Measurements from ENCODE around the gene MTMR1.

The MTMR1 gene

DNA sequence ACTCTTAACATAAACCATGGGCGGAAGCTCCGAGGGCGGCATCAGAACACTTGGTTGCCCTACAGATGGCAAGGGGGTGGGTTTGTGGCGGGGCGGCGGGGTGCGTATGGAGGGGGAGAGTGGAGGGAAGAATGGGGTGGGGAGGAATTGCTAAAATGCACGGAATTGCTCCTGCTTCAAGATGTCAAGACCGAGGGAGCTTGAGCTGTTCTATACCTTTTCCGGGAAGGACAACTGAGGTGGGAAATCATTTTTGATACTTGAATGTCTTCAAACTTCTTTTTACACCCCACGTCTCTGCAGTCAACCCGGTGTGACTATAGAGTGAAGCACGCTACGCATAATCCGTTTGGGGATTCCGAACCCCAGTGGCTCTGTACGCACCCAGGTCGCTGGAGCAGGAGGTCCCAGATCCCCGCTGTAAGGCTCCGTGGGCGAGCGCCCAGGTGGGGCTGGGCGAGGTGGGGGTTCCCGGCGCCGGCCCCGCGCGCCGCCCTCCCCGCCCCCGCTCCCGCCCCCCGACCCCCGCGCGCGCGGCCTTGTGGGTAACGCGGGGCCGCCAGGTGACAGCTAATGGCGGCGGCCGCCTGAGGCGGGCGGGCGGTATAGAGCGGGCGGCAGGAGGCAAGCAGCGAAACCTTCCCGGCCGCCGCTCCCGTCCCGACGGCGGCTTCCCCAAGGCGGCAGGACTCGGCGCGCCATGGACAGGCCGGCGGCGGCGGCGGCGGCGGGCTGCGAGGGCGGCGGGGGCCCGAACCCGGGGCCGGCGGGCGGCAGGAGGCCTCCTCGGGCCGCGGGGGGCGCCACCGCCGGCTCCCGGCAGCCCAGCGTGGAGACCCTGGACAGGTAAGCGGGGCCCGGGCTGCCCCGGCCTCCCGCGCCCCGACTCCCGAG, at the start of gene MTMR1:
TSS of gene MTMR1 (plus strand) at position 566 of the 894 bp plus-strand sequence. CDS start at position 701, 135 bp downstream.
- peak; percentile 51 to 52 for DNase-seq

DNA sequence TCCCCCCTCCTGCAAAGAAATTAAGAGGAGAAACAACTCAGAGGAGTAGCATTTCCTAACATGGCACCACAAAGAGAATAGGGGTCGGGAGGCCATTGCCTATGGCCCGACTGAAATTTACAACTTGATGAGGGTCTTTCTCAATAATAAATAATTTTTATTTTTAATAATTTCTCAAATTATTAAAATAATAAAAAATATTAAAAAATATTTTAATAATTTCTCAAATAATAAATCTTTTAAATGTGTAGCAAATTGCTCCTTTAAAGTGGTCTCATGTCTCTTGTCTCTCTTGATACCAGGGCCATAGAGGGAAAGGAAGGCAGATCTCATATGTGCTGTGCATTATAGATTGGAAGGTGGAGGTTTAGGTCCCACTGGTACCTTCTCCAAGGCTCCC, 49.2 kb upstream of the MTMR1 start:
- DNase-seq = no peak

DNA sequence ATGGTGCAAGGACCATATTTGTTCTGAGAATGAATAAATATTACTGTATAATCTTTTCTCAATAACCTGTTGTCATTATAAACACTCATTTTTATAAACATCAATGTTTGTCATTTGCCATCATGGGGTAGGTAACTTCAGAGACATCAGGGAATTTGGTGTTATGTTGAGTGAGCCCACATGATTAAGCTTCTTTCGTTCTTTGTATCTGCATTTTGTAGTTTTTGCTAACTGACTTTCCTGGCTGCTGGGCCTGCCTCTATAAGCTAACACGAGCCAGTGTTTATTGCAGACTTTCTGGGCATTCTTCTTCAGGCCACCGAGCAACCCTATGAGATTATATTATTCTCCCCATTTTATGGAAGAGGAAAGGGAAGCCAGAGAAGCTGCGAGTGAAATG, 48.8 kb upstream of the MTMR1 start:
- DNase-seq = no peak

DNA sequence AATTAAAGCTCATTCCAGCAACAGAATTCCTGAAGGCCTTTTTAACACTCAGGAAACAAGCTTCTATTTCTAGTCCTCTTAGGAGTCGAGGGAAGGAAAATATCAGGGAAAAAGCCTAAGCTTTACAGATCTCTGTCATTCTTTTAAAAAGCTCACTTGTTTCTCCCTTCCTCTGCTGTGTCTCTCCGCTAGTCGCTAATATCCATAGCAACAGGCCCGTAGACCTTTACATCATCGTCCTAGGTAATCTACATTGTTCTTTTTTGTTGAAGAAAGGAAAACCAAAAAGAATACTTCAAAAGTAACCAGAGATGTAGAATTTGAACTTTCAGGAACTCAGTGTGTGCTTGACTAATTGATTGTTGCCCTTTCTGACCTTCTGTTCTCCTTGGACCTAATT, 45.9 kb upstream of the MTMR1 start:
- no peak for DNase-seq

DNA sequence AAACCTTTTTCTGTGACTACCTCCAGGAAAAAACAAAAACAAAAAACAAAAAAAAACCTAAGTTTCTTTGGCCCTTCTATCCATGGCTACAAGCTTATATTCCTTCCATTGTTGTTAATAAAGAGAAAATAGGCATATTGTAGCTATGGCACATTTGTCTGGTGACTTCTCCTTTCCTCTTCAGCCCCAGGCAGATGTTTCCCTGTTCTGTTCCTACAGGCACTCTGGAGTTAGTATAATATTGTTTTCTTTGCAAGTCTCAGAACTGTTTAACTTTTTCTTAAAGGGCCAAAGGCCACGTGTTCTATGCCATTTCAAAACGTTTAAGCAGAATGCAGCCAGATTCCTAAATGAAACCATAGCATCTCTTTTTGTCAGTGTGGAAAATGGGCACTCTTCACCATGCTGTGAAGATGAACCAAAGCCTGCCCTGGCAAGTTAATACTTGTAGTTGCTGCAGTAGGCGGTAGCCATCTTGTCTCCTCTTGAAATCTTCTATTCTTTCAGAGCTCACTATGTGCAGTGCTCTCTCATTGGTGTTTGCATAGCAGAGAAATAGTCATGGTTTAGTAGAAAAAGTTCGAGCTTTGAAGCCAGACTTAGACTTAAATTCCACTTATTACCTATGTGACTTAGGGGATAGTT, 44.8 kb upstream of the MTMR1 start:
- no peak for DNase-seq

DNA sequence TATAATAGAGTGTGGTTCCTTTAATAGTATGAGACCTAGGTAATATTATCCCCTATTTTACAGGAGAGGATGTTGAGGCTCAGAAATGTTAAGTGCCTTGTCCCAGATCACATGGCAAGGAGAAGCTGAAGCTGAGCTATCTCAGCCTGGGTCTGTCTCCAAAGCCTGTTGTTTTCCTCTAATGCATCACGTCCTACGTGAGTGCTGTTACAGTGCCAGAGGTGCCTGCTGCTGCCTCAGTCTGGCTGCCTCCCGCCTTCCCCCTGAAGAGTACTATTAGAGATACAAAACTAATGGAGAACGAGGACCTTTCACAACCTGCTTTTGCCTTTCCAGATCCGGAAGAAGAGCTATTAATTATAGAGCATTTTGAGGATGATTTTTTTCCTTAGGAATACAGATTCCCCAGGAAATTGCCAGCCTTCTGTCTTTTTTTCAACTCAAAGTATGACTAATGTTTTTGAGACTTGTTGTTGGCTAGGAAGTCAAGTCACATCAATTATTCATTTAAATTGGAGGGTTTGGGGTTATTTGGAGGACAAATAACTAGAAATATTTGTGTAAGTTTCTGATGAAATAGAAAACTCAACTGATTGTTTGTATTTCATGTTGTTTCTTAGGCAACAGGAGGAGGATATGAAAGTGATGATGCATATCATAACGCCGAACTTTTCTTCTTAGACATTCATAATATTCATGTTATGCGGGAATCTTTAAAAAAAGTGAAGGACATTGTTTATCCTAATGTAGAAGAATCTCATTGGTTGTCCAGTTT, 43.9 kb upstream of the MTMR1 start:
- DNase-seq = no peak

DNA sequence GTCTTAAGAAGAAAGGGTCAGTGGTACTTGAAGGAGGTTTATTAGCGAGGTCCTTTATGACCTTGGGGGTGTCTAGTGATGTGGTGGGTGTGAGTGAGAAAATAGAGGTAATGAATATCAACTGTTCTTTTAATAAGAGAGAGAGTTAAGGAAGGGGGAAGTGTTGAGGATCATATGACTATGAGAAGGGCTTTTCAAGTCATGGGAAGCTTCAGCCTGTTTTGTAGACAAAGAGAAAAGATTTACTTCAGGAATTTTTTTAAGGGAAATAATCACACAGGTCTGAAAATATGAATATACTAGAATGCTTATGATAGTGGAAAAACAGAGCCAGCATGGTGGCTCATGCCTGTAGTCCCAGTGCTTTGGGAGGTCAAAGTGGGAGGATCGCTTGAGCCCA, 41.3 kb upstream of the MTMR1 start:
- DNase-seq = no peak

DNA sequence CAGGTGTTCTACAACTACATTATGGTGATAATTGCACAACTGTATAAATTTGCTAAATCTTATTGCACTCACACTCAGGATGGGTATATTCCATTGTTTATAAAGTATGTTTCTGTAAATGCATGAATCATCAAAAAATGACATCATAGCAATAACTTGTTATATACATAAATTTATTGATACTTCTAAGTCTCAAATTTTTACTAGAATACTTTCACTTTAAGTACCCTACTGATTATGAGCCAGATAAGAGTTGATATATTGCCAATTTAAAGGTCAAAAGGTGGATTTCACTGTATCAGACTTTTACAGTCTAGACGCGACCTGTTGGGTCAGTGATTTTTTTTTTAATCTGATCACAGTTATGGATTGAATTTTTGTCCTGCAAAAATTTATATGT, 37.4 kb upstream of the MTMR1 start:
- no peak for DNase-seq

DNA sequence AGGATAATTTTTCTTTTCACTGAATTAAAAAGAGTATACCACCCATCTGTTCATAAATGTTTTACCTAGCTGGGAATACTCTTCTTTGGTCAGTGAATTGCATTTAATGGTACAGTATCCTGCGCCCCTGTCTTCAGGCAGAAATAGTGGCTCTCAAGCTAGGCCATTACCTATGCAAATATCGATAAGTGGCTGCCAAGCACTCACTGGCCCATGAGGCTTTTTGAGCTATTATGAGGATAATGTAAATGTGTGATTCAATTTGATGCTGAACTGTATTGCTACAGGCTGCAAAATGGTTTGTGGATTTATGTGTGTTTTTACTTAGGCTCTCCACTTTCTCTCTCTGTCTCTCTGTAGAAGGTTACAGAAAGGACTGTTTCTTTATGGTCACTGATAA, 30.1 kb upstream of the MTMR1 start:
- DNase-seq = no peak

DNA sequence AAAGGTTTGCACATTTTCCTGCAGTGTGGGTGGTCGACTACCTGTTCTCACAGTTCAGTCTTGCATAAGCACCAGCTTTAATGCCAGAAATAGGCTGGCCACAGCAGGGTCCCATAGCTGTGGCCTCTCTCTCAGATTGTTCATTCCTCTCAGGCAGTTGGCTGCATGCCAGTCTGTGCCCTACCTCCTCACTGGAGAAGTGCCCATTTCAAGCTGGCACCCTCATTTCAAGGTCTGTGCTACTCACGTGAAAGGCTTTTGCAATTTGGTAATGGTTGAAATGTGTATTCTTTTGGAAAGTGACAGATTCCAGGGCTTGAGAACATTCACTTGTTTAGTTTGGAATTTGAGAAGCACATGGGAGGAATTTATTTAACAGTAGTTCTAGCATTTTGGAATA, 28.9 kb upstream of the MTMR1 start:
- no peak for DNase-seq

DNA sequence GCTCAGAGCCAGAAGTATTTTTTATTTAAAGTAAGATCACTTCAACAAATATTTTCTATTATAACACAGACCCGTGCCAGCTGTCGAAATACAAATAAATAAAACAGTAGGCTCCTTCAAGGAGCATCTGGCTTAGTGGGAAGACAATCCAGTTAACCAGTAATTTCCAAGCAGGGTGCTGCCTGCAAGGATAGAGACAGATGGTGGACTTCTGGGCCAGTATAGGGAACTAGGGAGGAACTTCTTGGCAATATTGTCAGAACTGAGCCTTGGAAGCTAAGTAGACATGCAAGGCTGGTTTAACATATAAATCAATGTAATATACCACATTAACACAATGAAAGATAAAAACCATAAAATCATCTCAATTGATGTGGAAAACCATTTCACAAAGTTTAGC, 17.0 kb upstream of the MTMR1 start:
- no peak for DNase-seq

DNA sequence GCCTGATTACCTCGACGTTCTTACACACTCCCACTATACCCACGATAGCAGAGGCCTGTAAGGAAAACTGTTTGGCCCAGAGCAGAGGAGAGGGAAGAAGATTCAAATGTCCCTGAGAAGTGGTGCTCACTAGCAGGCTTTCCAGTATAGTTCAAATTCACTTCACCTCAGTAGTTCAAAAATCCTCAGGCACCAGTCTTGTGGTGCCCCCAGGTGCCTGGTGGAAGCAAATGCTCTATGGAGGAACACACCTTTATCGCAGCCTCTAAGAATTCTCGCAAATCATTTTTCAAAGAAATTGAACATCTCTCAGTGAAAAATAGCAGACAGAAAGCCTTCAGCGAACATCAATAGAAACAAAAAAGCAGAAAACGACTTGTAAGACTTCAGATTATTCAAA, 12.2 kb upstream of the MTMR1 start:
- no peak for DNase-seq

DNA sequence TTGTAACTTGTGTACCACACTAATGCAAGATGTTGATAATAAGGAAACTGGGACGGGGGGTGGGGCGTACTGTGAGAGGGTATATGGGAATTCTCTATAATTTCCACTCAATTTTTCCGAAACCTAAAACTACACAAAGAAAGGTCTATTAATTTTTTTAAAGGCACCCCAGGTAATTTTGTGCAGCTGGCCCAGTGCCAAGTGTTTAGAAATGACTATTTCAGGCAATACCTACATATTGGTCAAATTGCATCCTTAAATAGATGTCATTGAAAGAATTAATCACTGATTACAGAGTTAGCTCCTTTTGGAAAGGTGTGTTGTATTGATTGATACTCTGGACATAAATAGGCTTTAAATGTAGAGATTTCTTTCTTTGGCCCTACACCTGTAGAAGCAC, 10.1 kb upstream of the MTMR1 start:
- DNase-seq = no peak

DNA sequence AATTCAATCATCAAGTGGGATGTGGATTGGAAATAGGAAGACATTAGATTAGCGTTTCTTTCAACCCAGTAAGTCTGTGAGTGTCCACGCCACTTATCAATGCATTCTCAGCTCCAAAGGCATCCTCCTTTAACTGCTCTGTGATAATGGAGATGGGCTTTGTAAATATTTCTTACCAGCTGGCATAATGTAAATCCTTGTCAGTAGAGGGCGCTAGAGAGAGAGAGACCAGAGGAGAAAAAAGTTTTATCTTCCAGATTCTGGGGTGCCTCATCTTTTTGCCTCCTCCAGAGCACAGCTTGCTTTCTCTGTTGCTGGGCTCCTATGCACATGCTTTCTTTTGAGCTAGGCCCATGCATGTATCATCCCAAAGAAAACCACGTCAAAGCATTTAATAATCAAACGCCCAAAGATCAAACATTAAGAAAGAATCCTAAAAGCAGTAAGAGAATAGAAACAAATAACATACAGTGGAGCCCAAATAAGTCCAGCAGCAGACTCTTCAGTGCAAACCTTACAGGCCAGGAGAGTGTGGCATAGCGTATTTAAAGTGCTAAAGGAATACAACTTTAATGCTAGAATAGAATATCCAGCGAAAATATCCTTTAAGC, 9.6 kb upstream of the MTMR1 start:
- DNase-seq = no peak

DNA sequence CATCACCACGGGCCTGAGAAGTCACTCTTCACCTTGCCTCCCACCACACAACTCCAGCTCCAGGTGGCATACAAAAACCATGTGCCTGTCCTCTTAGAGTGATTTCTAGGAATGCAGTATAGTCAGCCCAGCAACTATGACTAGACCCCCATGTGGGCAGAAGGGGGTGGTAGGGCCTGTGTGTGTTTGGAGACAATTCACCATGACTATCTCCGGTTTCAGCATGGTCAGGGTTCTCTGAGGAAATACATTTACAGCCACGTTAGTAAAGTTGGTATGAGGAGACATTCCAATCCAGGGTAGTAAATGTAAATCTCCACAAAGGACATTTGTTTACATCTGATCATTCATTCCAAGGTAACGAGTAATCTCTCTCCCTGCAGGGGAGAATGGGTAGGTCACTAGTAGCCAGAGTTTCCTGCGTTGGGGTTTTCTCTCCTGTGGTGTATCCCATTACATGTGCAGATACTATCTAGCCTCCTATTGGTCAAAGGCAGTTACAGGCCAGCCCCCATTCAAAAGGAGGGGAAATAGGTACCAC, 4.2 kb upstream of the MTMR1 start:
- no peak for DNase-seq

DNA sequence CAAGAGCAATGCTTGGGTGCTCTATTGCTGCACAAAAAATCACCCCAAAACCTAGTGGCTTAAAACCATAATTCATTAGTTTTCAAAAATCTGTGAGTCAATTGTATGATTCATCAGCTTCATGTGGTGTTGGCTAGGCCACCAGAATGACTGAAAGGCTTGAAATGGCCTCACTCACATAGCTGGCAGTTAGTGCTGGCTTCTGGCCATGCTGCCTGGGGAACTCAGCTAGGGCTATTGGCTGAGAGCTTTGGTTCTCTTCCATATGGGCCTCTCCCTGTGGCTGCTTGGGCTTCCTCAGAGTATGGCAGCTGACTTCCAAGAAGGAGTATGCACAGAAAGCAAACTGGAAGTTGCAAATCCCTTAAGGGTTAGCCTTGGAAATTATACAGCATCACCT, 3.1 kb upstream of the MTMR1 start:
- peak in 1 of 2 donors; percentile 8 for DNase-seq

DNA sequence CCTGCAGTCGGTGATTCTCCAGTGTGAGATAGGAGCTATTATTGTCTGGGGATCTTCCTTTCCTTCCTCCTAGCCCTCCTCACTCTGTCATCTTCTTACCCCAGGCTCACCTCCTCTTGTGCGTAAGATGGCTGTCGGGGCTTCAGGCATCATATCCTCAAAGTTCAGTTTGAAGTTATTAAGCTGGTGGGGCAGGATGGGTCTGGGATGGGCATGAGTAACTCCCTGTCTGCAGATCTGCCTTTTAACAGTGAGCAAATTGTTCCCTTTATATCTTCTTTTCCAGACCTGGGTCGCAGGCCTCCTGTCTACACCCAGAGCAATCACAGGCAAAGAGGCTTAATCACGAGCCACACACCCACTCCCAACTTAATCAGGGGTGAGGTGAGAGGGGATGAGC, 900 bp upstream of the MTMR1 start:
- no peak for DNase-seq

DNA sequence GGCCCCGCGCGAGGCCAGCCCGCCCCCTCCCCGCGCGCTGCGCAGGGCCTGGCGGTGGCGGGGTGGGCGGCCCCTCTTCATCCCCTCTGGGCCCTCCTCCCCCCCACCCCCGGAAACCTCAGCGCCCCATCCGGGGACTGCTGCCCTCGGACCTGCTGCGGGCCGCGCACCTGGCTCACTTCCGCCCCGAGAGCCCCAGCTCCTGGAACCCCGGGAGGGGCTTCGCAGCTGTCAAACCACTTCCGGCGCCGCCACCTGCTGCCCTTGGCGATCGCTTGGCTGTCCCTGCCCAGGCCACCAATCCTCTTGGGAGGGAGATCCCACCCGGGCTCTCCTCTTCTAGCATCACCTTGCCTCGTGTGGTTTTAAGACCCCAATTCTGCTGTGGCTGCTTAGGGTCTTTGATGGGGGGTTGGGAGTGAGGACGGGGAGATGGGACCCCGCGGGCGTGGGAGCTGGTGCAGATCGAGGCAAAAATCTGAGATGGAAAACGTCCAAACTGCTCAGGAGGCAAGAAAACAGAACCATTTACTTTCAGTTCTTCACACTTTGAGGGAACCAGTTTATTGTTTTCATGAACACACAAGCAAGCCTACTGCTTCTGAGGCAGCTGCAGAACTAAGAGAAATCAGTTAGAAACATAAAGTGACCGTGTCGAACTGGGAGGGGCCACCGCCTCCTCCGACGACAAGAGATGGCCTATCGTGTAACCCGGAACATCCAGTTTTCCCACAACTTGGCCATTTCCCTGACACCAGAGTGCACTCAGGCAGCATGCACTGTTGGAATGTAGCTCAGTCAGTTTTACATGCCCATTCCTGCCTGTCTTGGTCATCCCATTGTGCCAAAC, 754 bp downstream of the MTMR1 start:
- DNase-seq = peak; percentile 59 to 71

DNA sequence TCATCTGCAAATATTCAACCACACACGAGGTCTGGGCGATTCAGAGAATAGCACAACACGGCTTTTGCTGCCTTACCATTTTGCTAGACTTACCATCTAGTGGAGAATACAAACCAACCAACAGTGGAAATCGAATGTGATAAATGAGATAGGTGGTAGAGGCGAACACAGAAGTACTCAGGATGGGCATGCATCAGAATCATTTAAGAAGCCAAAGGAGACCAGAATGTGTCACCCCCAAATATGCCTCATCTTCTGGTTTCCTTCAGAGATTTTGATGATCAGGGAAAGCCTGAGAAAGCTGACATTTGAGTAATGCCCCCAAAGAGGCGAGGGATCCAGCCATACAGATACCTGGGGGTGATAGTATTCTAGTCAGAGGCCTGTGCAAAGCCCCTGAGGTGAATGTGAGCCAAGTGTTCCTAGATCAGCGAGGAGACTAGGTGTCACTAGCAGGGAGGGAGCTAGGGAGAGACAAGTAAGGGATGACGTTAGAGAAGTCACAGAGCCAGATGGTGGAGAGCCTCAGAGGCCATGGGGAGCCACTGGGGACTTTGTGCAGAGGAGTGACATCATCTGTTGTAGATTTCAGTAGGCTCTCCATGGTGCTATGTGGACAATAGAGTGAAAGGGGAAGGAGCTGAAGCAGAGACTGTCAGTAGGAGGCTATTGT, 1.7 kb downstream of the MTMR1 start:
- peak; percentile 10 to 35 for DNase-seq

DNA sequence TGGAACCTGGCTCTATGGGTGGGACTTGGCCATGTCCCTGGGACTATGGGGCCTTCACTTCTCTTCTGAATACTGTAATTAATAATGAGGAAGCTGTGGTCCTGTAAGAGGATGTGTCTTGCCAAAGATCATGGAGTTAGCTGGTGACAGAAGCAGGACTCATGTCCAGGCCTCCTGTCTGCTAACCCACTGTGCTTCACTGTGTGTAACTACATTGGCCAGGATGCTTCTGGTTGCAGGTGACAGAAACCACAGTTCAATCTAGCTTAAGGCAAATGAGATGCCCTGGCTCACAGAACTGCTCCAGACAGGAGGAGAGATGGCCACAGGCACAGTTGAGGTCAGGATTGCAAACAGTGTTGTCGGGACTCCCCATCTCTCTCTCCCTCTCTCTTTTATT, 3.1 kb downstream of the MTMR1 start:
- no peak for DNase-seq

DNA sequence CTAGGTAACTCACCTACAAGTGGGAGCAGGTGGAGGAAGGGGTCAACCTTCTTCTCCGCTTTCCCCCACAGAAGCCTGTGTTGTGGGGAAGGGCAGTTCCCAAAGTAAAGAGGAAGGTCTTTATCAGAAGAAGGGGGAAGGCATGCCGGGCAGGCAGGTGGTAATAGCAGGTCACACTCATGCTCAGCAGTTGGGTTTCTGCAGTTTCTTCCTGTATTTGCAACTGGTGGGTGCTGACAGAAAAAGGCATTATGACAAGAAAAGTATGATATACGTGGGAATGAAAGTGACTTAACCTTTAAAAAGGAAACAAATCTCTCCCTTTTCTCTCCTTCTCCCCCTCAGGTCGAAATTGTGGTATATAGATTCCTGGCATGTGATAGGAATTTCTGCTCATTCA, 3.7 kb downstream of the MTMR1 start:
- peak in 1 of 2 donors; percentile 17 for DNase-seq
